HG03066 (cell line): ENCODE data around the gene ZNF341.
"Not testable (repeated sequence)": the region's sequence is repeated elsewhere in the genome, so short reads cannot be mapped to it uniquely, and the experiment has no call there.

Source experiments
- ATAC-seq: cut with Tn5 transposase; IDR thresholded peaks from one replicate; pipeline ENCODE4 v1.9.1; 2021; ENCODE audit warnings: low read depth; ENCODE audit not compliant: unreplicated experiment

The ZNF341 gene

GRCh38 chr20:33731693-33732165, at the start of gene ZNF341:
Gene ZNF341, plus strand, starts transcription at chr20:33731996. Its CDS starts 26 bp downstream, at chr20:33732022.
- ATAC-seq = peak; percentile 62

DNA sequence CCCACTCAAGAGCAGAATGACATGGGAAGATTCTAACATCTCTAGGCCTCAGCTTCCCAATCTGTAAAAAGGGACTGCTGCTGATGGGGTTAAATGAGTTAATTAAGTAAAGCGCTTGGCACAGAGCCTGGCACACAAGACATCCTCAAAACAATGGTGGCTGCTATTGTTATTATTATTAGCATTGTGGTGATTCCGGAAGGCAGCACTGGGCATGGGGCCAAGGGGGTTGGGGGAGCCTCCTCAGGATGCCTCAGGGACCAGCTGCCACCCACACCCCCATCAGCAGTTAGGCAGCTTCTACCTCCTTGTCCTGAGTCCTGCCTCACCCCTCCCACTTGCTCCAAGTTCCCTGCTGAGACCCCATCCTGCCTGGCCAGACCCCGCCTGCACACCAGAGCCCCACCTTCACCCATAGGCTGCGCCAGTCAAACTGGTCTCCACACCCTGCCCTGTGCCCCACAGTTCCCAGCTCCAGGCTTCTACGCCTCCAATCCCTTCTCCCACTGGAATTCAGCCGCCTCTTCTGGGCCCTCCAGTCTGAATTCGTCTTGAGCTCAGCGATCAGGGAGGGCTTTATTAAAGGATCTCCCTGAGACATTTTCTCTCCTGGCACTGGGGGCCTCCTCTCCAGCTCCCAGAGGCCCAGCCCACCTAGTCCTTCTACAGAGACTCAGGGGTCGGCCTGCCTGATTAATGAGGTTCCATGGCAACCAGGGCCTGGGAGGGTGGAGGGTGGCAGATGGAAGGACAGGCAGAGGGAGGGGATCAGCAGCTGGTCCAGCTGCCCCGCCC, 47.1 kb upstream of the ZNF341 start:
- ATAC-seq = no peak

DNA sequence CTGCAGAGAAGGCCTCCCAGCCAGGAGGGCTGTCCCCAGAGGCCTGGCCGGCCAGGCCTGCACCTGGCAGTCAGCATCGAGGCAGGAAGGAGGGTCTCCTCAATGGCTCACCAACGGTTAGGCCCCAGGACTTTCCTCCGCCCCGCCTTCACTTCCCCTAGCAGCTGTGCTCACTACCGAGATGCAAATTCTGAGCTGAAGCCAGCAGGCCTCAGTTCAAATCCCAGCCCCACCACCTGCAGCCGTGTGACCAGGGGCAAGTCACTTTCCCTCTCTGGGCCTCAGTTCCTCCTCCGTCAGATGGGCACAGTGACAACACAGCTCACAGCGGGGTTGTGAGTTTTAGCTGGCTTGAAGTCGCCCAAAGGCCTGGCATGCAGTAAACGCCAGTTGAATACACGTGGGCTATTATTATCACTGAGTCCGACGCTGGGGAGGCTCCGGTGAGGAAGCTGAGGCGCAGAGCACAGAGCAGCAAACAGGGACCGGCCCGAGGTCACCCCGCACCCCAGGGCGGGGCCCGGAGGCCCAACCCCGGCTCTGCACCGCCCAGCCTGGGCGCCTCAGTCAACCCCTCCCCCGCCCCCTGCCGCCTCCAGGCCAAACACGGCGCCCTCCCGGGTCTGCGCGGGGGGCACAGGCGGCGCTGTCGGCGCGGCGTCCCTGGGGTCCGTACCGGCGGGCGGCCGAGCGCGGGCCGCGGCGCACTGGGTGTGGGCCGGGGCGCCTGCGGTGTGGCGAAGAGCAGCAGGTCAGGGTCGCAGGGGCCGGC, 46.3 kb upstream of the ZNF341 start:
- peak; percentile 46 for ATAC-seq

GRCh38 chr20:33686100-33686983, 45.5 kb upstream of the ZNF341 start, which contains the start of gene E2F1:
Gene E2F1, minus strand, starts transcription at chr20:33686385. Its CDS starts 121 bp downstream, at chr20:33686264.
- peak; percentile 72 for ATAC-seq

DNA sequence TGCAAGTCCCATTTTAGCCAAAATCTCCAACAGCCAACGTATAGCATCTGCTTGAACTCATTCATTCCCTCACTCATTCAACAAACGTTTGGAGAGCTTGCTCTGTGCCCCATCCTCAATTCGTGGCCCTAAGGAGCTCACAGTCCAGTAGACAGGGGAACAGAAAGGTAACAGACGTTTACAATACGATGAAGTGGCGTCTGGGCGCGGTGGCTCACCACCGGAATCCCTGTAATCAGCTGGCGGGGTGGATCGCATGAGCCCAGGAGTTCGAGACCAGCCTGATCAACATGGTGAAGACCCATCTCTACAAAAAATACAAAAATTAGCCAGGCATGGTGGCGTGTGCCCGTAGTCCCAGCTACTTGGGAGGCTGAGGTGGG, 44.8 kb upstream of the ZNF341 start:
- no peak for ATAC-seq

GRCh38 chr20:33687370-33687915, 44.4 kb upstream of the ZNF341 start:
- ATAC-seq = no peak

DNA sequence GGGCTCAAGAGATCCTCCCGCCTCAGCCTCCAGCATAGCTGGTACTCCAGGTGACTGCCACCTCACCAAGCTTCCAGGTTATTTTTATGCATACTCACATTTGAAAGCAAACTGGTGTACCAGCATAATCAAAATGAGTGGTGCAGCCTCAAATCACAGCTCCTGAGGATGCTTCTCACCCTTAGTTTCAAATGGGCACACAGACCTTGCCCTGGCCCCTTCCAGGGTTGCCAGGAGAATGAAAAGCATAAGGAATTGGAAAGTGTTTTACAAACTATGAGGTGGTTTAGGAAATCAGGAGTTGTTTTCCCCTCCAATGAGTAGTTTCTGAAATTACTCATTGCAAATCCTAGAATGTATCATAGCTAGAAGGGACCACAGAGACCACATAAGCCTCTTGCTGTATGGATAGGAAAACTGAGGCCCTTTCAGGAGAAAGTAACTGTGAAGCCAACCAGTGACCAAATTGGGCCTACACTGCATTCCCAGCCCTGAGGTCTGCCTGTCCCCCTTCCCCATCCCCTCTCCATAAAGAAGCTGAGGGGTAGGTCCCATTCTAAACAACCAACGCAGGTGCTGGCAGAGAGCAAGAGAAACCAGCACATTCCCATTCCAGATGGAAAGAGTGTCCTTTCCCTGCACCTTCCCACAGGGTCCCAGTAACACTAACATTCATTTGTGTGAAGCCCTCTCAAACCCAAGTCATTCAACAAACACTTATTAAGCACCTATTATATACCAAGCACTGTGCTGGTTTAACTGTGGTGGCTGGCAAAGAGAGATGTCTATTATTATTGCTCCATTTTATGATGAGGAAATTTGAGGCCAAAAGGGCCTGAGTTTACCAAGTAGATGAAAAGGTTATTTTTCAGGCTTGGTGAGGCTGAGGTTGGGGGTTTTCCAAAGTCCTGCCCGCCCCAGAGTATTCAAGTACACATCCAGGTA, 43.5 kb upstream of the ZNF341 start:
- no peak for ATAC-seq

- ATAC-seq = no peak
These were observed 42.8 kb upstream of the ZNF341 start for GRCh38 chr20:33688938-33689424.

DNA sequence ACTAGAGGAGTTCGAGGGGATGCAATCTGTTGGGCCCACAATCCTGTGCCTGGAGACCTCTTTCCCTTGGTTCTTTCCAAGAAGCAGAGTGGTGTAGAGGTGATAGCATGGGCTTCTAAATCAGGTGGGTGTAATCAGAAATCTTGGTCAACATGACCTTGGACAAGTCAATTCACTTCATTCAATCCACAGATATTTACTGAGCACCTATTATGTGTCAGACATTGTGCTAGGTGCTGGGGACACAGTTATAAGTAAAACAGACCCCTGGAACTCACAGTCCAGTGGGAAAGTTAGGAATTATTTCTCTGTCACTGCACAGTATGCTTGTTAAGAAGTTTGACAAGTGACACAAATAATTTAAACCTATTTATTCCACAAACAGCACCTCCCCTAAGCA, 42.3 kb upstream of the ZNF341 start:
- no peak for ATAC-seq

GRCh38 chr20:33689973-33690372, 41.8 kb upstream of the ZNF341 start:
- ATAC-seq = no peak

- ATAC-seq = no peak
These were observed 38.5 kb upstream of the ZNF341 start for GRCh38 chr20:33693289-33693688.

DNA sequence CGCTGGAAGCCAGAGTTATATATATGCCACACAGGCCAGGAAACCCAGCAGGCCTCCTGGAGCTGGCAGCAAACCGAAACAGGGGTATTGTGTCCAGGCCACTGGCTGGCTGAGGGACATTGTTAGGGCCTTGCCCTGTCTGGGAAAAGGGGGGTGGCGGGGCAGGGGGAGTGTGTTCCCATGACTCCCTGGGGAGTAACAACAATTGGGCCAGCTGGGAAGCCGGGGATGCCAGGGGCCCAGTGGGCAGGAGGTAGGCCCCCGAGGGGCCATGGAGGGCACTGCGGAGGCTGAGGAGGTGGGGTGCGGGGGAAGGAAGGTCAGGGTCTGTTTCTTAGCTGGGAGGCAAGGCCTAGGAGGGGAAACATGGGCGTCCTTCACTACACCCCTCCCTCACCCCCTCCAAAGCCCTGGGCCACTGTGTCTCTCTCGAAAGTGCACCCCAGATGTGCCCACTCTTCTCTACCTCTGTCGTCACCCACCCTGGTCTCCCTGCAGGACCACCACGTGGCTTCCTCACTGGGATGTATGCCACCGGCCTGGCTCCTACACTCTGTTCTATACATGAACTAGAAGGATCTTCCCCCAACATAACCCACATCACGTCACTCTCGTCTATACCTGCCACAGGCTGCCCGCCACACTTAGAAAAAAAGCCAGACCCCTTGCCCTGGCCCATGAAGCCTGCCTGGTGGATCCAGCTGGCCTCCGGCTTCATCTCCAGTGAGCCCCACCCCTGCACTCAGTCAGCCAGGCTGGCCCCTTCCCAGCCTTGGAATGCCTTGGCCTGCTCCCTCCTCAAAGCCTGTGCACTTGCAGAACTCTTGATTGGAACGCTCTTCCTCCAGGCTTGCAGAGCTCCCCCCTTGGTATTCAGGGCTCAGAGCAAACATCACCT, 37.8 kb upstream of the ZNF341 start:
- no peak for ATAC-seq

DNA sequence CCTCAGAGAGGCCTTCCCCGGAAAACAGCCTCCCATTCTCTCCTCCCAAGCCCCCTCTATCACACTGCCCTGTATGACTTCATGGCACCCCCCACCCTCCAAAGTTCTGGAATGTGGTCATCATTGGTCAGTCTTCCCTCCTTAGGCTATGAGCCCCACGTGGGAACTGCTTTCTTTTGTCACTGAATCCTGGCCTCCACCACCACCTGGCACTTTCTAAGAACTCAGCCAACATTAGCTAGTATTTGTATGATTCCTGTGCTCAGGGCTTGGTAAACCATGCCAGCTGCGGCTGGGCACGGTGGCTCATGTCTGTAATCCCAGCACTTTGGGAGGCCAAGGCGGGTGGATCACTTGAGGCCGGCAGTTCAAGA, 37.2 kb upstream of the ZNF341 start:
- no peak for ATAC-seq

DNA sequence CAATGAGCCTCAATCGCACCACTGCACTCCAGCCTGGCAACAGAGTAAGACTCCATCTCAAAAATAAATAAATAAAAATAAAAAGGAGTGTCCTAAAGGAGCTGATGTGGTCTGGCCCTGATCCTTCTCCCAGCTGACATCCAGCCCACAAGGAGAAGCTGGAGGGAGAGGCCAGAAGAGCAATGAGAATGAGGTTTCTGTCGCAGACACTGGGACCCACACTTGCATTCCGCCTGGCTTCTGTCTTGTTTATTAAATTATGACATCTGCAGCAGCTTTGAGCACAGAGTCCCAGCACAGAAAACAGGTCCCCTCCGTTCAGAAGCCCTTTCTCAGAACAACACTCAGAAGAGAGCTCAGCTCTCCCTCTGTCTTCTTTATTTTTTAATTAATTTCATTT, 35.3 kb upstream of the ZNF341 start:
- no peak for ATAC-seq

DNA sequence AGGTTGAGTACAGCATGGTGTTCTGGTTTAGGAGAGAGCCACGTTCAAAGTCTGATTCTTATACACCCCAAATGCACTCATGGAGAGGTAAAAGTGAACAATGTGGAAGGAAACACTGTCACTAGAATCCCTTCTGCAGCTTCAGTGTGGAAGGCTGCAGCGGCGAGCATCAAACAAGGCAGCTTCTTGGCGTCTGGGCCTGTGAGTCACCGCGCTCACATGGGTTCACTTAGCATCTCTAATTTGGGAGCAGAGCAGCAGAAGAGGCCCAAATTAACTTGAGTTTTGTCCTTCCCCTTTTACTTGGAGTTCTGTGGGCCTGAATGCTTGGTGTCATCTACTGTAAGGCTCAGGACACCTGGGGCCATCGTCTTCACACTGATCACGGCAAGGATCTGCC, 34.7 kb upstream of the ZNF341 start:
- no peak for ATAC-seq

DNA sequence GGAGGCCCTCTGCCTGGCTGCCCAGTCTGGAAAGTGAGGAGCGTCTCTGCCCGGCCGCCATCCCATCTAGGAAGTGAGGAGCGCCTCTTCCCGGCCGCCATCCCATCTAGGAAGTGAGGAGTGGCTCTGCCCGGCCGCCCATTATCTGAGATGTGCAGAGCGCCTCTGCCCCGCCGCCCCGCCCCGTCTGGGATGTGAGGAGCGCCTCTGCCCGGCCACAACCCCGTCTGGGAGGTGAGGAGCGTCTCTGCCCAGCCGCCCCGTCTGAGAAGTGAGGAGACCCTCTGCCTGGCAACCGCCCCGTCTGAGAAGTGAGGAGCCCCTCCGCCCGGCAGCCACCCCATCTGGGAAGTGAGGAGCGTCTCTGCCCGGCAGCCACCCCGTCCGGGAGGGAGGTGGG, 32.8 kb upstream of the ZNF341 start:
- ATAC-seq = not testable (repeated sequence)

- not testable (repeated sequence) for ATAC-seq
These were observed 30.9 kb upstream of the ZNF341 start for GRCh38 chr20:33700696-33701441.
